Caki2 (cell line): ENCODE measurements around the gene WASF2. TPM values are rescaled to one million over a fixed set of nuclear protein-coding genes. Genes with fewer than 3 reads are reported as not detected.
"Not testable (repeated sequence)": the region's sequence is repeated elsewhere in the genome, so short reads cannot be mapped to it uniquely, and the experiment has no call there.

Experiments used
- DNase-seq: peaks from one replicate; pipeline ENCODE4 v3.0.0-alpha.2; 2015; ENCODE audit warnings: low read depth
- in situ Hi-C: cut with HindIII; loops from 2 replicates; pipeline ENCODE4 v1.10.0; 2016; ENCODE audit warnings: low sequenced_read_pairs, low pct_unique_long_range_greater_than_20kb, mixed read lengths
- total RNA-seq: library from RNA; depleted of rRNA; stranded (reverse); fragments of >200 nt; shearing (Covaris generic); gene quantifications from 2 replicates; pipeline ENCODE4 v1.2.3, GENCODE V29; 2014; ENCODE audit warnings: low replicate concordance

The WASF2 gene
- total RNA-seq, 1 experiment from 2014 or later: 17.3 TPM

DNA sequence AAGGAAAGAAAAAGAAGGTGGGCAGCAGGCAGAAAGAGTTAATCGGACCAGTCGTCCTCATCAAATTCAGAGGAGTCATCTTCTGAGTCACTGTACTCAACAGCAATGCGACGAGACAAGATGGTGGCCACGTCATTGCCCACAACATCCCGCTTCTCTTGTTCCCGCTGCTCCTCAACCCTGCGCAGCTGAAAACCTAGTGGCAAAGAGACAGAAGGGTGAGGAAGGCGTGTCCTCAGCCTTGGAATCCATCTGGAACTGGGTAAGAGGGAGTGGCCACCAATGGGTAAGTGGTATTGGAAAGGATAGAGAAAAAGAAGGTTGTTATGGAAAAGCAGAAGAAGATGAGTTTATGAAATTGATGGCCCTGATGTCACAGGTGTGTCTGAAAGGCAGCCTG lies 81.8 kb downstream of the WASF2 start:
- in situ Hi-C loops: no loop called here
- no peak for DNase-seq

DNA sequence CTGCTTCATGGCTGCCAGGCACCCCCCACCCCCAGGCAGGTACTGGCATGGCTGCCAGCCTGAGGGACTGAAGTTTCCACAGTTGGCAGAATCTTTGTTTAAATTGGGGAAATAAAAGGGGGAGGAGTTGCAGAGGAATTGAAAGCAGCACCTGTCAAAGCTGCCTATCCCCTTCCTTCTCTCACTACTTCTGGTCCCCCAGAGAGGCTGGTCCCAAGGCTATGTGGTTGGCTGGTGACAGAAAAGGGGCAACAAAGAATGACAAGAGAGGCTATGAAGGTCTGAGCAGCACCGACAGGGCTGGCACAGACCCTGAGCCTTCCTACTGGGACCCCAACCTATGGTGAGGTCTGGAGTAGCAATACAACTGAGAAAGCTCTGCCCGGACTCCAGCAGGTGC lies 83.2 kb downstream of the WASF2 start:
- in situ Hi-C loops, DNase-seq: not testable (repeated sequence)

DNA sequence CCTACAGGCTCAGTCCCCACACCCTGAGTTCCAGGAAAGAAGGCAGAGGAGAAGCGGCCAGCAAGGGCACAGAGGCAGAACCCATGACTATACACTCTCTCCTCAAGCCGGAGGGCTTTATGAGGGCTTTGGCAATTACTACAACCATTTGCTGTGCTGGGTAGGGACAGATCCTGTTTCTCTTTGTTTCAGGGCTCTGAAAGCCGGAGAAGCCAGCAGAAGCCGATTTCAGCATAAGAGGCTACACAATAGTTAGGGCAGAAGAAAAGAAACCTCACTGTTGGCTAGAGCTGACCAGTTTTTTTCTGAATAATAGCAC lies 83.6 kb downstream of the WASF2 start:
- in situ Hi-C loops: no loop called here
- no peak for DNase-seq

DNA sequence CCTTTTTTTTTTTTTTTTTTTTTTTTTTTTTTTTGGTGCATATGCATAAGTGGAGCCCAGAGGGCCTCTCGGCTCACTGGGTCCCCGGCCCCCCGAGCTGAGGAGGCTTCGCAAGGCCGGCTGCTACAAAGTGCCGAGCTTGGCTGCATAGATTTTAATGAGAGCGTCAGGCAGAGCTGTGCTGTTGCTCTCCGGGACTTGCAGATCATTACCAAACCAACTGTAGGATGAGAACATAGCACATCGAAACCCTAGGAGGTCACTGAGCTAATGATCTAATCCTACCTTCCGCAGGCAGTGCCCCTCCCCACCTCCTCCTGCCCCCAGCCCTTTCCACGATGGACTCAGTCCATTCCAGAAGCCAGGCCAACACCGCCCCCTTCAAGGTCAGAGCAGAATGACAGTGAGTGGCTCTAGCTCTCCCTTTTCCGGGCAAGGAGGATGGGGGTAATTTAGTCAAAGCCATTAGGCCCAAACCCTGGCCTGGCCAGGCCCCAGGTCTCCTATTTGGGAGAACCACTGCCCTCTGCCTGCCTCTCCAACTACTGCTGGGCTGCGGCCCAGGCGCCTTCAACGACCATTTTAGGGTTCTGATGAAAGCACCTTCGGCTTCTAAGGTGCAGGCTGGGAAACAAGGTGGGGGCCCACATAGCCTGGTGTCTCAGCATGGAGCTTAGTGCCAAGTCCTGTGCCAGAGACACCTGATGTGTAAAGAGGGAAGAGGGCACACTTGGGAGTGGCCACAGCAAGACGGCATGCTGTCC lies 84.2 kb downstream of the WASF2 start:
- in situ Hi-C loops: not testable (repeated sequence)

DNA sequence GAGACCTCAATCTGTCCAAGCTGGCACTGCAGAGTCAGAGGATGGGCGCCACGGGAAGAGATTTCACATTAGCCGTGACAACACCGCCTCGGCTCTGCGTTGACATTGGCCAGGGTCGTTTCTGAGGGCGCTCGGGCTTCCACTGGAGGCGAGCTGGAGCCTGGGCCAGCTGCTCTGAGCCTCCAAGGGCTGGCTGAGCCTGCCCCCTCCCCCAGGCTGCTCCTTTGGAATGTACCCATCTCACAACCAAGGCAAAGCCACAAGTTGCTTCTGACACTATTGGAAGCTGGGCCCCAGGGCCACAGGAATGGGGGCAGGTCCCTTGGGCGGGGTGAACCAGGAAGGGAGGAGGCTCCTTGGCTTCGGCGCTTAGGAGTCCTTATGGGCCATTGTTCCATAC lies 84.9 kb downstream of the WASF2 start:
- in situ Hi-C loops: no loop called here
- no peak for DNase-seq

More for the DNA sequence above, 84.2 kb downstream of the WASF2 start:
- not testable (repeated sequence) for DNase-seq

DNA sequence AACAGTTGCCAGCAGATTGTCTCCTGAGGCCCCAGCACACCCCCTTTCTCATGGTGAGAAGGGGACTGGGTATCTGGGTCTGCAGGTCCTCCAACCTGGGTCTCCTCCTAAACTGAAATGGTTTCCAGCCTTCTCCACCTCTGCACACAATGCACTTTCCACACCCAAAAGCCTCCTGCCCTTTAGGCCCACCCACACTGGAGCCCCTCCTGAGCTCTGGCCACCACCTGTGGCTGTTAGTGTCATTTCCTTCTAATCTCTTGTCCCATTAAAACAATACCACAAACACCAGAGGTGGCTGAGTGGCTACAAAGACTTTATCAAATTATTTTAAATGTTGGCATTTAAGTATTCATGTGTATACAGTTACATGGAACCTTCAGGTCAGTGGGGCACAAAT lies 86.0 kb downstream of the WASF2 start:
- no peak for DNase-seq
- in situ Hi-C loops: no loop called here

DNA sequence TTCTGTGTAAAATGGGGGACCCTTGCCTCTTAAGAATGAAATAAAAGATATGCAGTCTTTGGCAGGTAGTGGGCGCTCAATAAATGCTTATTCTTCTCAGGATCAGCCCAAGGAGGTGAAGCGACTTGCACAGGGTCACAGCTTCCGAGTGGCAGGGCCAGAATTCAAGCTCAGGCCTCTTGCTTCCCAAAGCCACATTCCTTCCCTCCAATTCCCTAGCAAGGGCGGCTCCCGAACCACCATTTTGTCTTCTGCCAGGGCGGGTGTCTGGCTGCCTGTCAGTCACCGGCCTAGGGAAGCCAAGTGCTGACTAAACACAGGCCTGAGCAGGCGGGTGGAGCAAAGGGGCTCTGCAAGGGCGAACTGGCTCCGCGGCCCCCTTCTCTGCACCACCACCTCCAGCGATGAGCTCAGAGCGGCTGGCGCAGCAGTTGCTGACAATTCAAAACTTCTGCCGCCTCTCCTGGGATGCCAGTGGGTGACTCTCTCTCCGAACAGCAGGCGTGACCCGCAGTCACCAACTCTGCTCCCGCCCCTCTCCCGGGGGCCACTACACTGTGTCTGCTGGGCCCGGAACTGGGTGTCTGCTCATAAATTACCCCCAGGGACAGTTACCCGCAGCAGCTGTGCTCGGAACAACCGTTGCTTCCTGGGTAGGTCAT lies 86.8 kb downstream of the WASF2 start:
- DNase-seq: no peak
- in situ Hi-C loops: no loop called here

DNA sequence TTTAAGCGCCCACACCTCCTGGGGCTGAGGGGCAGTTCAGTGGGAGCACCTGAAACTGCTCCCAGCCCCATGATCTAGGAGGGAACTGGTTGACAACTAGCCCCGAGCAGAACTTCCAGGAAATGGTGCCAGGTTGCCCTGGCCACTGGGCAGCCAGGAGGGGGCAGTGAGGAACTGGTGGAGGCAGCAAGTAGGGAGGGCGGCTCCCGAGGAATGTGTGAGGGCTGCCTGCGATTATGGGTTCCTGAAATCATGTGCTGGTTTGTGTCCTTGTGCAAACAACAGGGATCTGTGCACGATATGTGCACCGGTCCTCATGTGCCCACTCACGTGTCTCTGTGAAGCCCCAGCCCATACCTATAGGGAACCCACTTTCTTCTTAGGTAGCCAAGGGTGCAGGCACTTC lies 87.6 kb downstream of the WASF2 start:
- in situ Hi-C loops: no loop called here
- DNase-seq: peak; percentile 39

DNA sequence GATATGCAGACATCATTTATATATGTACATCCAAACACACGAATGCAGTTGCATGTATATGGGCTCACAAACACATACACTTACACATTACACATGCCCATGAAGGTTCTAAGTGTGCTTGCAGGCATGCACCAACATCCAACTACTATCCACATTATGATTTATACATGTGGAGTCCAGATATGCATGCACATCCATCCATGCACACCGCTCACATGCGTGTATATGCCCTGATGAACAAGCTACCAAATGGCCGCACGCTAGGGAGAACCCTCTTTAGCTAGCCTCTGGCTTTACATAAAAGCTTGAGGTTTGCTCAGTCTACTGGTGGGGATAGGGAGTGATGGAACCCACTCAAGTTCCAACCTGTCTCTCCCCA lies 89.0 kb downstream of the WASF2 start:
- in situ Hi-C loops: no loop called here

DNA sequence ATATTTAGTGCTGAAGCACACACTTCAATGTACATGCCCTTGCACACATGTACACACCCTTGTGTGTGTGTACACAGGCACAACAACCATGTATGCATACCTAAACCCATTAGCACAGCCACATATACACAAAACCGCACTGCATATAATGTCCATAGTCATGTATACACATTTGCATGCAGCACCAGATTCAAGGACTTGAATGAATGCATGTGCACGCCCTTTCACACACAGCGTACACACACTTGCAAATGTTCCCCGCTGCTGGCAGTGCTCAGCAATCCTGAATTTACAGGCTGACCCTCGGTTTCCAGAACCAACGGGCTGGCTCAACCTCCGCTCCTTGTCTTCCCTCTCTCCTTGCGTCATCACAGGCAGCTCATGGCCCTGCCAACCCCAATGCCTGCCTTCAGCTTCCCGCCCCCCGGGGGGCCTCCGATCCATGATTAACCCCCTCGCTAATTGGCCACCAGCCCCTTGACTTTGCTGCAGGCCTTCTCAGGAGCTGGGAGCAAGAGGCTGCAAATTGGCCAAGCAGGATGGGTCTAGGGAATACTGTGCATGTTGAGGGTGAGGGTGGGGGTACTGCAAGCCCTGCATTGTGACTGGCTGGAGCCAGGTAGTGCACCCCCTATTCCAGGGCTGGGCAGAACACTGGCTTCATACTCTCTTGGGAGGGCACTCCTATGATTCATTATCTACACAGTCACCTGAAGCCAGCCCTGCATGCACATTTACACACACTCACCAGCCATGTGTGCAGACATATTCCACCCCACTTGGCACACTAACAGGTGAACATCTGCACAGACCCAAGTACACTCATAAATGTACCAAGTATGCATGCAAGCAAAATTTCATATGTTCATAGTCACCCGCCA lies 89.6 kb downstream of the WASF2 start:
- in situ Hi-C loops: no loop called here
- no peak for DNase-seq

More for the DNA sequence above, 89.0 kb downstream of the WASF2 start:
- no peak for DNase-seq

DNA sequence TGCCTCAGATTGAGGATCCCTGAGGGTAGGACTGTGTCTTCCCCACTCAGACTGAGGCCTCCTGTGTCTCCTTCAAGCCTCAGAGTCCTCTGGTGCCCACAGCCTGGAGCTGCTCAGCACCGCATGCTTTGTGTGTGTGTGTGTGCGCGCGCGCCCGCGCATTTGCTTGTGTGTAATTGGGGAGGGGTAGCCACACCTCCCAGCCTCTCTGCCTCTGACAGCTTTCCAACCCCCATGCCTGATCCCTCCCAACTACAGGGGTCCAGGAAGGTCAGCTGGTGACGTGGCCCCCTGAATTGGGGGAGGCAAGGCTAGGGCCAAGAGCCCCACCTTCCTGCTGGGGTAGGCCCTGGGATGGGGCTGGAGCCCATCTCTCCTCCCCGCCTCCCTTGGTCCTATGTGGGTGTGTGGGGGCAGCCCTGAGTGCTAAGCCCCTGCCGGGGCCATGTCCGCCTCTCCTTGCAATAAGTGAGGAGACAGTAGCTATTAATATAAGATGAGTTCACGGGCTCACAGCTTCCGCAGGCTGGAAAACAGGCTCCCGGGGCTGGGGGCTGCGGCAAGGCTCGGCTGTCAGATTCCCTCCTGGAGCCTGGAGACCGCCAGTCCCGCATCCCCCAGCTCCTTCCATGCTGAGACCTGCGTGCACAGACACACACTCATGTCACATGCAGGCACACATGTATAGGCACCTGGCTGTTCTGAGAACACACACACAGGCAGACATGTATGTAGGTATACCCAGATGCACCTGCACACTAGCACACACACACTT lies 90.5 kb downstream of the WASF2 start:
- in situ Hi-C loops: no loop called here
- DNase-seq: no peak

DNA sequence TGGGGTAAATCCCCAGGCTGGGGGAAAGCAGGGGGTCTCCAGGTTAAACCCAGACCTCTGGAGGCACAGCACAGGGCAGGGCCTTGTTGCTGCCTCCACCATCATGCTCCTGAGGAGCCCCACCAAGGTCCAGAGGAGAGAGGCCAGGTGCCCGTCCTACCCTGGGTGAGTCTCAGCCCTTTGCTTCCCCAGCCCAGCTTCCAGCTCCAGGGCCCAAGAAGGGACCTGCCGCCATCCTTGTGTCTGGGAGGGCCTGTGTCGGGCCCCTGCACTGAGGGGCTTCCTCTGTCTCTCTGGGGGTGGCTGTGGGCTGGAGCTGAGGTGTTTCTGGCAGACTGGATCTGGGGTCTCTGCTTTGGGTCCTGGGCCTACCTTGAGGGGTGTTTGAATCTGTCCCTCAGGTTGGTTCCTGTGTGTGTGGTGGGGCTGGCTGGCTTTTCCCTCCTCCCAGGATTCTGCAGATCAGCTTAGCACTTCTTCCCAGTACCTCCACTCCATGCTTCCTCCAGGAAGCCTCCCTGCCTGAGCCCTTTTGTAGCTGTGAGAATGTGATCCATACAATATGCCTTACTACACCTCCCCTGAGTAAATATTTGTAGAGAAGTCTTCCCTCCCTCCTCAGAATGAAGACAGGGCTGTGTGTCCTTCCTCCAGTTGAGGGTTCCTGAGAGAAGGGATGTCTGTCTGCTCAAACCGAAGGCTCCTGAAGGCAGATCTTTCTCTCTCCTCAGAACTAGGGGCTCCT lies 91.4 kb downstream of the WASF2 start:
- DNase-seq: no peak
- in situ Hi-C loops: no loop called here

DNA sequence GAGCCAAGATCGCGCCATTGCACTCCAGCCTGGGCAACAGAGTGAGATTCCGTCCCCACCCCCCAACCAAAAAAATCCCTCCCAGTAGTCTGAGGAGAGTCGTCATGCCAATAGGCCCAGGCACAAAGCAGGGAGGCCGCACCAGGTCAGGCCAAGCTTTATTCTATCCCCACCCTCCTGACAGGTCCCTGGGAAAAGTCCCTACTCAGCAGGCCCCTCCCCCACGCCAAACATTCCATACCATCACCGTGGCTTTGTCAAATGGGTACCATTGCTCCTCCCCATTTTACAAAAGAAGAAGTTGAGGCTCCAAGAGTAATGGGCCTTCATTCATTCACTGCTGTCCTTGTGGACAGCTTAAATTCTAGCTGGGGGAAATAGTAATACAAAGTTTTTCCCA lies 92.2 kb downstream of the WASF2 start:
- in situ Hi-C loops: no loop called here
- no peak for DNase-seq

DNA sequence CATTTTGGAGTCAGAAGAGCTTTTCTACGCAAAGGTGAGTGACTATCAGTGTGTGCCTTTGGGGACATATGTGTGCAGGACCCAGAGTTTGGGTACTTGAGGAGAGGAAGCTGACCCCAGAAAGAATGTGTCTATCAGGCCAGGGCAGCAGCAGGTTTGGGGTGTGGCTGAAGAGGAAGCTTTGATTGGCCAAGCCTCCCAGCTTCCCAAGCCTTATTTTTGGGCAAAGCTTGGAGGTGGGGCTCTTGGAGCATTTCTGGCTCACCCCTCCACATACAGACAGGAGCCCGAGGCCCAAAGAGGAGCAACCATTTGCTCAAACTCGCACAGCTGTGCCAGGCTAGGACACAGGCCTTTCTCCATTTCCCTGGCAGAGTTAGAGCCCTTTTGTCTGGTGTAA lies 92.9 kb downstream of the WASF2 start:
- no peak for DNase-seq
- in situ Hi-C loops: no loop called here

DNA sequence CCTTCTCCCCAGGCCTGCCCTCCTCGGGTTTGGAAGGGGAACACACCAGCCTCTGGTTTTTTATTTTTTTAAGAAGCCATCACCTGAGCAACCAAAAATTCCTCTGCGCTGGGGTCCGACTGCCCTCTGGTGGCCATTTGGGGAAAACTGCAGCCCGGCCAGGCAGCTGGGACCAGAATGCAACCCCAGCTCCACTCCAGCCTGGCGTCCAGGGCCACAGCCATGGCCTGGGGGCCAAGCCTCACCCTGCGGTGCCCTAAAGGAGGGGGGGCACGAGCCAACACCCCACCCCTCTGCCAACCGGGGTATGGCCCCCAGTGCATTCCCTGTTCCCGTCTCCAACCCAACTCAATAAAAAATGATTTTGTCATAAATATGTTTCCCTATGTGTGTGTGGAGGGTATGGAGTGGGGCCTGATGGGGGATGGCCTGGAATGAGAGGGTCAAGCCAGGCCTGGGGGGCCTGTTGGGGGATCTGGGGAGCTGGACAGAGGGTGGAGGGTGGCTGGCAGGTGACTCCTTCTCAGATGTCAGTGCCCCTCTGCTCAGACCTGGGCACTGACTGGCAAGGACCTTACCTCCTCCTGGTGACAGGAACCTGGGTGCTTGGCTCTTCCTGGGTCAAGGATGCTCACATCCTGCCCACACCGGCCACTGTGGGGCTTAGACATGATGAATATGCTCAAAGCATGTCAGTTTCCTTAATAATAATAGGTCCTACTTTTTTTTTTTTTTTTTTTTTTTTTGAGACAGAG lies 94.3 kb downstream of the WASF2 start:
- DNase-seq: peak; percentile 53
- in situ Hi-C loops: no loop called here

DNA sequence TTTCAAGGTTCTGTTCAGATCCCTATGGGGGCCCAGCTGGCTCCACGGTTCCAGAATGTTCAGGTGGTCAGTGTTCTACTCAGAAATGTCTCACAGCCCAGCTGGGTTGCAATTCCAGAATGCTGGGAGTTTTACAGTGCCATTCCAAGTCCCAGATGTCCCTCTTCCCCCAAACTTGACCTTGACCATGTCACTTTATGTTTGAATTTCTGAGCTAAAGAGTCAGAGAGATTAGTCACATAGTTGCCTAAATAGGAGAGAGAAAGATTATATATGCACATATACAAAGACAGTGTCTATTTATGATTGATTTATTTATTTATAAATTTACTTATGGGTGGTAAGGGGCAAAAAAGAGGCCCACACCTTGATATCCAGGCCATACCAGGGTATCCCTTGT lies 95.0 kb downstream of the WASF2 start:
- in situ Hi-C loops: no loop called here

DNA sequence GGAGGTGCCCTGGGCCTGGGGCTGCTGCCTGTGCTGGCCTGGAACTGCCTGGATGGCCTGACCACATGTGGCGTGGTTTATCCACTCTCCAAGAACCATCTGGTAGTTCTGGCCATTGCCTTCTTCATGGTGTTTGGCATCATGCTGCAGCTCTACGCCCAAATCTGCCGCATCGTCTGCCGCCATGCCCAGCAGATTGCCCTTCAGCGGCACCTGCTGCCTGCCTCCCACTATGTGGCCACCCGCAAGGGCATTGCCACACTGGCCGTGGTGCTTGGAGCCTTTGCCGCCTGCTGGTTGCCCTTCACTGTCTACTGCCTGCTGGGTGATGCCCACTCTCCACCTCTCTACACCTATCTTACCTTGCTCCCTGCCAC lies 95.7 kb downstream of the WASF2 start:
- no peak for DNase-seq
- in situ Hi-C loops: no loop called here

More for the DNA sequence above, 95.0 kb downstream of the WASF2 start:
- no peak for DNase-seq
